NCI-H510A treated with DMSO at 0.1 percent for 48 hours (cell line): Measurements from ENCODE around the gene TUBGCP2.

Experiments
- DNase-seq: peaks from one replicate; lab custom pipeline; 2025; lab: John Stamatoyannopoulos, UW

The TUBGCP2 gene

DNA sequence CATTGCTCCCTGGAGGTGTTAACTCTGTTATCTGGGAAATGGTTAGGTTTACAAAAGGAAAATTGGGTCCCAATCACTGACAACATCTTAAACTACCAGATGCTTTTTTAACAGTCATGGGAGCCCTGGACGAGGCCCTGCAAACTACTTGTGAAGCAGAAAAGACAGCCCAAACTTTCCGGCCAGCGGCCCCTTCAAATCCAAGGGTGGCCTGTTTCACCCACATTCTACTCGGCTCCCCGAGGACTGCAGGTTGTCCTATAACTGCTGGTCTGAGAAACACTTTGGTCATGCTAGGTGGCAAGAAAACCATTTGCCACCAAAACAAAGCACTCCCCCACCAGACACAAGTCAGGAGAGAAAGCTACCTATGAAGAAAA lies 2.6 kb downstream of the TUBGCP2 start:
- no peak for DNase-seq

DNA sequence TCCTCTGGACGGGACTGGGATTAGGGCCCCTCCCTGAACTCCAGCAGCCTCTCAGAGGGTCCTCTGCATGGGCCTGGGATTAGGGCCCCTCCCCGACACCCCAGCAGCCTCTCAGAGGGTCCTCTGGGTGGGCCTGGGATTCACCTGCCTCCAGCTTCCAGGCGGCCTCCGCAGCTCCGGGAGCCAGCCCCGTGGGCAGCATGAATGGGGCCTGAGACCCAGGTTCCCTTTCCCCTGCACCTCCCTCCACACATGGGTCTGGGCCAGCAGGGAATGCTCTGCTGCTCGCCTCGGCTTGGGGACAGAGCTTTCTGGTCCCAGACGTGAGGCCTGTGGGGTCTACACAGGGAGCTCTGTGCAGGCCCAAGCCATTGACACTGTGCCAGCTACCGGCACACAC lies 5.5 kb downstream of the TUBGCP2 start:
- no peak for DNase-seq

DNA sequence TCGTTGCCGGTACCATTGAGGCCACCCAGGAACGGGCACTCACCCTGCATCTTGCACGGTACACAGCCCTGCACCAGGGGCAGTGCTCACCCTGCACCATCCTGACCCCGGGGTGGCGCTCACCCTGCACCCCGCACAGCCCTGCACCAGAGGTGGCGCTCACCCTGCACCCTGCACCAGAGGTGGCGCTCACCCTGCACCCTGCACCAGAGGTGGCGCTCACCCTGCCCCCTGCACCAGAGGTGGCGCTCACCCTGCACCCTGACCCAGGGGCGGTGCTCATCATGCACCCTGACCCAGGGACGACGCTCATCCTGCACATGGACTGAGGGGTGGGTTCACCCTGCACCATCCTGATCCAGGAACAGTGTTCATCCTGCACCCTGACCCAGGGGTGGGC lies 6.4 kb downstream of the TUBGCP2 start:
- DNase-seq = no peak

DNA sequence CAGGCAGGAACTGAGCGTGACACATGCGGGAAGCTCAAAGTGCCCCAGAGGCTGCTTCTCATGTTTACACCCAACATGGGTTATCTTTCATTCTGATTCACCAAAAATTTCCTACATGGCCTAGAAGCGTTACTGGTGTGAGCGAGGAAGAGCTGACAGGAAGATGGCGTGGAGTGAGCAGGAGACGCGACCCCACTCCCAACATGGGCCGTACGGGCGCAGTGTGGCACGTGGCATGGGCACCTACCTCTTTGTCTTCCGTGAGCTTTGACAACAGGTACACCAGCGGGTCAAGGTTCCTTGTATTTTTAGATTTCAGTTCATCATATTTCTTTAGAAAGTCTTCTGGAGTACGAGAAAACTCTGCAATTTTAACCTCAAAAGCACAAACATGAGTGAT lies 8.9 kb downstream of the TUBGCP2 start:
- DNase-seq = no peak

DNA sequence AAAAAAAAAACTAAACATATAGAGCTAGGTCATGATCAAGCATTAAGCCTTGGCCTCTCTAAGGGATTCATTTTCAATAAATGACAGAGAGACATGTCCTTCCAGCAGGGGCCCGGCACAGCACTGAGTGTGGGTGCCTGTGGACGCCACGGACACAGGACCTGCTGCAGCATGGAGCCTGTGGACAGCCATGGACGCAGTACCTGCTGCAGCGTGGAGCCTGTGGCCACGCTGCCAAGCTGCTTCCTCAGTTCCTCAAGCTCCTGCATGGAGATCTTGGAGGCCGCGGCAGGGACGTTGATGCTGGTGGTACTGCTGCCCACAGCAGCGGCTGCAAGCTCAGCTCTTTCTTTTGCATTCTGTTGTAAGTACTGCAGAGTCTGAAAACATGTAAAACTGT lies 9.4 kb downstream of the TUBGCP2 start:
- no peak for DNase-seq

GRCh38 chr10:133298466-133298865 lies 10.2 kb downstream of the TUBGCP2 start:
- no peak for DNase-seq

DNA sequence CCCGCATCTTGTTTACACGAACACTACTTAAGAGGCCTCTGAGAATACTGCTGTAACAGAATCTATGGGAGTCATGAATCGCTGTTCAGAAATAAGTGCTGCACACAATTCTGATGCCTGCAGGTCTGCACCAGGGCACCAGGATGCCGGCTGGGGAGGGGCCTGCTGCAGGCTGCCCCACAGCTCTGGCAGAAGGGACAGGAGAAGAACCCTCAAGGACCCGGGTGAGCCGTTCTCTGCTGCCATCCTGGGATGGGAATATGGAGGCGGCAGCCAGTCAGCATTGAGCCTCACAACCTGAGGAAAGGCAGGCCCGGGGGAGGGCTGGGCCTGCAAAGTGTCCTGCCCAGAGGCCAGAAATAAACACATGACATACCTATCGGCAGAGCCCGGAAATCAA lies 11.2 kb downstream of the TUBGCP2 start:
- no peak for DNase-seq

DNA sequence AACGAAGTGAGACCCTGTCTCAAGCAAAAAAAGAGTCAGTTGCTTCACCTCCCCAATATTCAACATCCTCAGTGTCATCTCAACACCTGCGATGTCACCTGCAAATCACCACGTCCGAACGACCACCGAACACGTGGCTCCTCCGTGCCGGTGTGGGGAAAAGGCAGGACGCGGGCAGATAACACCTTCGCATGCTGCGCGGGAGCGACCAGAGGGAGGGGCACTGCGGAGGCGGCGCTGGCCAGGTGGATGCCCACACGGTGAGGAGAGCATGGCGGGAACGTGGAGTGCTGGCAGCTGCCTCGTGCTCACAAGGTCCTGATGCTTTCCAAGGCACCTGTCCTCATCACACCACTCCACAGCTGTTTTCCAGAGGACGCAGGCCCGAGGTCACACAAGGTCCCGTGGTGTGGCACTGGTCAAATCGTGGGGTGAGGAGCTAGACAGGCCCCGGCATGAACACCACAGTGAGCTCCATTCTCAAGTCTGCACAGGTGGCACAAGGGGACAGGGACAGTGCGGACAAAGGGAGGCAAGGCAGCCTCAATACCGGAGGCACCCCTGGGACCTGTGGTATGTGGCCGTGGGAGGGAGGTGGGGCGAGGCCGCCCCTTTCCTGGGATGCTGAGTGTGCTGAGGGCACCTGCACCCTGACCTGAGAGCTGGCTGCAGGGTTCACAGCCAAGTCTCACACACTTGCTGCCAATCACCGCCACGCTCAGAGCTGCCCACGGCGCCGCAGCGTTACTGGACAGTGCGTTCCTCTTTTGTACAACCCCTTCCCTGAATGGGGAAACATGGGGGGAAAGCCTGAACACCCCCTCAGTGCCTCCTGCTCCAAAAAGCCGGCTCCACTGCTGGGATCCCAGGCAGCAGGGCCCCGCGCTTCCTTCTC lies 13.0 kb downstream of the TUBGCP2 start:
- DNase-seq = no peak

- DNase-seq = no peak
These were observed 14.5 kb downstream of the TUBGCP2 start for GRCh38 chr10:133294189-133294588.

- DNase-seq = no peak
These were observed 14.9 kb downstream of the TUBGCP2 start for GRCh38 chr10:133293810-133294119.

DNA sequence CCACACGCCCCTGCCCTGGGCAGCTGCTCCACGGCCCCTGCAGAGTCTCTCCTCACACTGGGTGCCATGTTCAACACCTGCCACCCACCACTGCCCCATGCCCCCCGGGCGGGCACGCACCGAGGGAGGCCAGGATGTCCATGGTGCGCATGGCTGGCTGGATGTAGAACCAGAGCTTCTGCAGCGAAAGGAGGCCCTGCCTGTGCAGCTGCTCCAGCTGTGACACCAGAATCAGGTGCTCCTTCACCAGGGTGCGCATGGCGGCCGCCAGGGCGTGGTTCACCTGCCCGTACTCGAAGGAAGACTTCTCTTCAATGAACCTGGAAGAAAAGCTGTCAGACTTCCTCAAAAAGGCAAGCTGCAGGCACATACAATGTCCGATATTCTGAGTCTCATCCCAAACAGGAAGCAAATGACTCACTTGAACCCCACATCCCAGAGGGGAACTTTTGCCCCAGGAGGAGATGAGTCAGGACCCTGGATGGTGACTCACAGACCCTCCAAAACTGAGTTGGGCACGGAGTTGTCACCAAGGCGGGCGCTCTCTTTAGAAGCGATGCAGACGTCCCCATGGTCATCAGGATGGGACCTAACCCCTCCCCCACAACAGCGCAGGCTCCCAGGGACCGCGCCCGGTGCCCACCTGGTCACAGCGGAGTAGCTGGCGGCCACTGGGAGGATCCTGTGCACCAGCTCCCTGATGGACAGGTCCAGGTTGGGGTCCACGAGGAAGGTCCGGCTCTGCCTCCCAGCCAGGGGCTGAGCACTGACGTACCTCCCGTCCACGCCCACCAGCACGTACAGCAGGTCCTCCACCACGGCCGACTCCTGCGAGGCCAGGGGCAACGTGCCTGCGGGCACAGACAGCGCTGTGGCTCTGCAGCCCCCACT lies 15.5 kb downstream of the TUBGCP2 start:
- DNase-seq = no peak

DNA sequence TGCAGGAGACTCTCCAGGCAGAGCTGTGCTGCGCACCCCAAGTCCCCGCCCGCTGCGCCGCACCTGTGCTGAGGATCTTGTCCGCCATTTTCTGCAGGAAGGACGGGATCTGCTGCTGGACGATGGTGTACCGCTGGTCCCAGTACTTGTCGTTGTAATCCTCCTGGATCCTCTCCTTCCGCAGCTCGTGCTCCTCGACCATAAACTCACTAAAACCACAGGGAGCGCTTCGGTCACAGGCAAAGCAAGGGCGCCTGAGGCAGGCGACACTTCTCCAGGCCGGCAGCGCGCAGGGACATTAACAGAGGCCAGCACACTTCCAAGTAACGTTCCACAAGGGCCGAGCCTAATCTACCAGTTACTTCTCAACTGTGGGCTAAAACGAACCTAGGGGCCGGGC lies 18.9 kb downstream of the TUBGCP2 start:
- DNase-seq = no peak

DNA sequence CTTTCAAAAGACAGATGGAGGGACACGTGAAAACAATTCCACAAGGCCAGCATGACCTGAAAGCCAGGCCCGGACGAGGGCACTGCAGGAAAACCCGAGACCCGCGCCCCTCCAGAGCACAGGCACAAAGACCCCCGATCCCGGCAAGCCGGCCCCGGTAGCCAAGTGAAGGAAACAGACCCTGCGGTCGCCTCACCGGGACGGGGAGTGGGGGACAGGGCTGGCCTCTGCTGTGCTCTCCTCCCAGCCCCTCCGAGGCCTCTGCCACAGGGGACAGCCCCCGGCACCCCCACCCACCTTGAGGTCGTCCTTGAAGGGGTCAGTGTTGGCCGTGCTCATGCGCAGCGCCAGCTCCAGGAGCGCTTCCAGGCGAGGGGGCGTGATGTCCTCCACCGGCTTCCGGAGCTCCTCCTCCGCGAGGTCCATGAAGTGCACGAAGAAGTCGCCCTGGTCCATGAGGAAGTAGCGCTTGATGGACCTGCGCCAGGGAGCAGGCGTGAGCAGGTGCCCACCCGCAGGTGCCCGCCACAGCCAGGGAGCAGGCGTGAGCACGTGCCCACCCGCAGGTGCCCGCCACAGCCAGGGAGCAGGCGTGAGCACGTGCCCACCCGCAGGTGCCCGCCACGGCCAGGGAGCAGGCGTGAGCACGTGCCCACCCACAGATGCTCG lies 20.7 kb downstream of the TUBGCP2 start:
- DNase-seq = no peak

GRCh38 chr10:133286366-133286765 lies 22.3 kb downstream of the TUBGCP2 start:
- no peak for DNase-seq

GRCh38 chr10:133285217-133285616 lies 23.5 kb downstream of the TUBGCP2 start:
- DNase-seq = no peak

- no peak for DNase-seq
These were observed 24.7 kb downstream of the TUBGCP2 start for GRCh38 chr10:133283931-133284330.

DNA sequence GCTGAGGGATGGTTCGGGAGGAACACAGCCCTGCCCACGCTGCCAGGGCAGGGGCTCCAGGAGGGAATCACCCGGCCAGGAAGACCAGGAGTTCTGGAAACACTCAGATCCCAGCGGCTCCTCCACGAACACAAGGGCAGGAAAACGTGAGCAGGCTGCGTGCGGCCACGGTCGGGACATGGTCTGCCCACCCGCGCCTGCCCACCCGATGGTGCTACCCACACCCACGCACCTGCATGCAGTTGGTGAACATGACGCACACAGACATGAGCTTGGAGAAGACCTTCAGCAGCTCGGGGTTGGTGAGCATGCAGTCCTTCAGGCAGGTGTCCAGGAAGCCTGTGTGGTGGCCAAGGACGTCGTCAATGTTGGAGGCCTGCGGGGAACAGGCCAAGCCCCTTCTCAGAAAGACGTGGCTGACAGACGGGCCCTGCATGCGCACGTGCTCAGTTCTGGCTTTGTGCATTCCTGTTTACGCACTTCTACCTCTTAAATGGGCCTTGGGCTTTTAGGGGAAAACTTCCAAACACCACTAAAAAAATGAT lies 25.8 kb downstream of the TUBGCP2 start:
- DNase-seq = no peak

DNA sequence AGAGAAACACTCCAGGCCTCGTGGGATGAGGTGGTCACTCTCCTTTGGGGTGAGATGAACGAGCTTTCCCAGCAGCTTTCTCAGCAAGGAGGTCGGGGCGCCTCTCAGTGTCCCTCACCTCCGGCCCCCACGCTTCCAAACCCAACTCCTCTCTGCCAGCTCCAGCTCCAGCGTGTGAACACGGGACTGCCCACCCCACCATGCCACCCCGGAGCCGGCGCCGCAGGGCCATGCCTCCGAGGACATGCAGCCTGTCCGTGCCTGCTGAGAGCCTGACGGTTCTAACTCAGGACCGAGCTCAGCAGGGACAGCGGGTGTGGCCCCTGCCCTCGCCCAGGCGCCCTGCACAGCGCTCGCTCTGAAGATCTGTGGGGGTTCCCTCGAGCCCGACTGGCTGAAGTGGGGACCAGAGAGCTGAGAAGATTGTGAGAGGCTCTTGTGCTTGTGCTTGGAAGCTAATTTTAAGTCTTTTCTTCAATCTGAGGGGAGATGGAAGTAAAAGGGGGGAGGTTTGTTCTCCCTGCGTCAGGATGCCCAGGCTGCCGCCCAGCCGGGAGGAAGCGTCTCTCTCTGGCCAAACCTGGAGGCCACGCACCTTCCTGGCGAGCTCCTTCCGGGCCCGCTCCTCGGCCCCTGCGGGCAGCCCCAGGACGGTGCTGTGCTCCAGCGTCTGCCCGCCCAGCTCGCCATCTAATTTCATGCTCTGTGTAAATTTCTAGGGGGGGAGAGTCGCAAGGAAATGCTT lies 26.9 kb downstream of the TUBGCP2 start:
- DNase-seq = no peak

DNA sequence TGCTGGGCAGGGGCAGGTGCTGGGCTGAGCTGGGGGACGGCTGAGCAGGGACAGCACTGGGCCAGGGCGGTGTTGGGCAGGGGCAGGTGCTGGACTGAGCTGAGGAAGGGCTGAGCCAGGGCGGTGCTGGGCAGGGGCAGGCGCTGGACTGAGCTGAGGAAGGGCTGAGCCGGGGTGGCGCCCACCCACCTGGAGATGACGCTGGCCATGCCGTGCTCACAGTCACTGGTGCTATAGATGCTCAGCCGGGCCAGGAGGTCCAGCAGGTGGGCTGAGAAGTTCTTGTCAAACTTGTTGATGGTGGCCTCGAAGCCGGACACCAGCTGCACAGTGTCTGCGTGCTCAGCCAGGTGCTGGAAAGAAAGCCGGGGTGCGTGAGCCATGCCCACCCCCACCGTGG lies 27.6 kb downstream of the TUBGCP2 start:
- DNase-seq = no peak

GRCh38 chr10:133280391-133281059 lies 28.1 kb downstream of the TUBGCP2 start:
- no peak for DNase-seq
